Measurements from ENCODE around the gene DNAI7. TPM values are rescaled to one million over a fixed set of nuclear protein-coding genes. Genes with fewer than 3 reads are reported as not detected.

Gene DNAI7
- total RNA-seq, 4 donors from 2014 or later = 5.1 to 9.2 (median 6.9) TPM

- Histone ChIP-seq H3K27me3 (no peaks in the 10 kb centered on the region), H3K9me3 (no peaks in the 10 kb centered on the region), H3K27ac (no peak overlapping the region), H3K4me1 (no peaks in the 10 kb centered on the region), H3K4me3 (replicated peaks in 1 of 3) (no peak overlapping the region), H3K36me3 (no peaks in the 10 kb centered on the region)
- no peak for DNase-seq
- intact Hi-C loops (cut with DNase I) = no loop called here
- no peak for TF ChIP-seq POLR2A (IDR thresholded peaks at IDR 0.05)
- TF ChIP-seq, protein P1, sequence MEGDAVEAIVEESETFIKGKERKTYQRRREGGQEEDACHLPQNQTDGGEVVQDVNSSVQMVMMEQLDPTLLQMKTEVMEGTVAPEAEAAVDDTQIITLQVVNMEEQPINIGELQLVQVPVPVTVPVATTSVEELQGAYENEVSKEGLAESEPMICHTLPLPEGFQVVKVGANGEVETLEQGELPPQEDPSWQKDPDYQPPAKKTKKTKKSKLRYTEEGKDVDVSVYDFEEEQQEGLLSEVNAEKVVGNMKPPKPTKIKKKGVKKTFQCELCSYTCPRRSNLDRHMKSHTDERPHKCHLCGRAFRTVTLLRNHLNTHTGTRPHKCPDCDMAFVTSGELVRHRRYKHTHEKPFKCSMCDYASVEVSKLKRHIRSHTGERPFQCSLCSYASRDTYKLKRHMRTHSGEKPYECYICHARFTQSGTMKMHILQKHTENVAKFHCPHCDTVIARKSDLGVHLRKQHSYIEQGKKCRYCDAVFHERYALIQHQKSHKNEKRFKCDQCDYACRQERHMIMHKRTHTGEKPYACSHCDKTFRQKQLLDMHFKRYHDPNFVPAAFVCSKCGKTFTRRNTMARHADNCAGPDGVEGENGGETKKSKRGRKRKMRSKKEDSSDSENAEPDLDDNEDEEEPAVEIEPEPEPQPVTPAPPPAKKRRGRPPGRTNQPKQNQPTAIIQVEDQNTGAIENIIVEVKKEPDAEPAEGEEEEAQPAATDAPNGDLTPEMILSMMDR (IDR thresholded peaks at IDR 0.05) = no peak
- WGBS, 2 donors = 65 to 76% methylated on average over 3 of the region's 3 CpGs
Observed at GRCh38 chr12:25074113-25074512, 120.8 kb downstream of the DNAI7 start.

GRCh38 chr12:25072906-25073650 lies 121.9 kb downstream of the DNAI7 start:
- no peaks in the 10 kb centered on the region for H3K9me3 ChIP-seq
- no peak overlapping the region for H3K27ac ChIP-seq
- H3K4me1 ChIP-seq = no peaks in the 10 kb centered on the region
- no peak for DNase-seq
- TF ChIP-seq POLR2A (IDR thresholded peaks at IDR 0.05) = no peak
- TF ChIP-seq, protein P1 (IDR thresholded peaks at IDR 0.05) = no peak
- intact Hi-C loops (cut with DNase I) = no loop called here
- no peaks in the 10 kb centered on the region for H3K27me3 ChIP-seq
- WGBS, 2 donors = 78 to 79% methylated on average over 4 of the region's 4 CpGs
- H3K36me3 ChIP-seq = no peaks in the 10 kb centered on the region
- no peak overlapping the region for H3K4me3 ChIP-seq (replicated peaks in 1 of 3)

DNA sequence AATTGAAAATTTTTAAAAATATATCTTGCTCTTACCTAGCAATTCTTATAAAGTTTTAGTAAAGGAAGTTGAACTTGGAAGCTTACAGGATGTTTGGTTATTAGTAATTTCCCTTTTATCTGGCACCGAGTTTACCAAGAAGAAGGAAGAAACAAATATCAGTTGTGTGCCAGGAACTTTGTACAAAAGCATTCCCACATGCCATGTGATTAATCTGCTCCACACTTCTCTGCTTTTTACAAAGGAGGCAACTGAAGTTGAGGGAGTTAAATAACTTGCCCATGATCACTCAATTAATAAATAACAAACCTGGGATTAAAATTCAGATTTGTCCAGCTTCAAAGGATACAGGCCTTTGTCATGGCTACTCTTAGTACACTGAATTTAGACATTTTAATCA lies 123.6 kb downstream of the DNAI7 start:
- no peaks in the 10 kb centered on the region for H3K9me3 ChIP-seq
- 55 to 69% methylated on average over 1 of the region's 1 CpG for WGBS, 2 donors
- TF ChIP-seq, protein P1 (IDR thresholded peaks at IDR 0.05) = no peak
- no peak for TF ChIP-seq POLR2A (IDR thresholded peaks at IDR 0.05)
- H3K4me3 ChIP-seq (replicated peaks in 1 of 3) = no peak overlapping the region
- intact Hi-C loops (cut with DNase I) = no loop called here
- H3K27ac ChIP-seq = no peak overlapping the region
- H3K4me1 ChIP-seq = no peaks in the 10 kb centered on the region
- DNase-seq = no peak
- H3K36me3 ChIP-seq = no peaks in the 10 kb centered on the region
- no peaks in the 10 kb centered on the region for H3K27me3 ChIP-seq

DNA sequence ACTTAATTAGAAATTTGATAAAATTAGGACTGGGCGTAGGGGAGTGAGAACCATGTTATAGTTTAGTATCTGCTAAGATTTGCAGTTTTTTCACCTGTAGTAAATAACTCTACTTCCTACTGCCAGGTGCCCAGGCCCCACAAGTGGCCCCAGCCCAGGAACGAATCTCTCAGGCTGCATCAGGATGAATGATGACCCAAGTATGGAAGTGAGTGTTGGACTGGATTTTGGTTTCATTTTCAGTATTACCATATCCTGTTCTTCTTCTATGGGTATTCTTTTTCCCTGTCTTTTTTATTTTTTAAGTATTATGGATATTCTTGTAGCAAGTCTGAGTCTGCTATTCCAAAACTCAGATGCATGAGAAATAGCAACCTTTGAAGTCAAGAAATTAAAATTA lies 125.7 kb downstream of the DNAI7 start:
- 64 to 81% methylated on average over 2 of the region's 2 CpGs for WGBS, 2 donors
- Histone ChIP-seq H3K36me3 (no peaks in the 10 kb centered on the region), H3K27ac (no peak overlapping the region), H3K4me1 (no peaks in the 10 kb centered on the region), H3K27me3 (no peaks in the 10 kb centered on the region), H3K4me3 (replicated peaks in 1 of 3) (no peak overlapping the region), H3K9me3 (no peaks in the 10 kb centered on the region)
- intact Hi-C loops (cut with DNase I) = no loop called here
- DNase-seq = no peak
- no peak for TF ChIP-seq POLR2A (IDR thresholded peaks at IDR 0.05)
- TF ChIP-seq, protein P1 (IDR thresholded peaks at IDR 0.05) = no peak

- H3K4me1 ChIP-seq = no peaks in the 10 kb centered on the region
- no peaks in the 10 kb centered on the region for H3K9me3 ChIP-seq
- no peaks in the 10 kb centered on the region for H3K36me3 ChIP-seq
- no peak for TF ChIP-seq POLR2A (IDR thresholded peaks at IDR 0.05)
- TF ChIP-seq, protein P1 (IDR thresholded peaks at IDR 0.05) = no peak
- H3K27ac ChIP-seq = no peak overlapping the region
- no peaks in the 10 kb centered on the region for H3K27me3 ChIP-seq
- DNase-seq = no peak
- WGBS, 2 donors = 93 to 97% methylated on average over 2 of the region's 2 CpGs
- intact Hi-C loops (cut with DNase I) = no loop called here
- no peak overlapping the region for H3K4me3 ChIP-seq (replicated peaks in 1 of 3)
Observed at GRCh38 chr12:25065035-25065434, 129.9 kb downstream of the DNAI7 start.
